H1 (cell line): ENCODE measurements around the gene ABCC10. TPM values are rescaled to one million over a fixed set of nuclear protein-coding genes. Genes with fewer than 3 reads are reported as not detected.

Source experiments
- CTCF ChIA-PET: fragments of 300-600 bp; sonication (Branson Sonifier 250); formaldehyde crosslinking; loops from one replicate; lab custom pipeline; 2021; ENCODE audit not compliant: partially characterized antibody; lab: Charles Lee
- POLR2A ChIA-PET: fragments of 300-600 bp; sonication (Branson Sonifier 250); formaldehyde crosslinking; loops from one replicate; lab custom pipeline; 2021; ENCODE audit warnings: inconsistent platforms; ENCODE audit not compliant: partially characterized antibody; lab: Charles Lee
- DNase-seq, 2 experiments: peaks; one replicate each; pipeline versions ENCODE4 v3.0.0 to v3.0.0-alpha.2; 2010 to 2022; ENCODE audit warnings: low spot score in 2 of 2, low read depth in 1 of 2, mixed read lengths in 1 of 2
- FAIRE-seq: peaks from 2 replicates; lab custom pipeline; 2011; peaks lifted over from hg19 to GRCh38; lab: Jason Lieb, UNC
- H2AFZ ChIP-seq: 2 replicates; pipeline ENCODE4 v1.8.1; 2012; ENCODE audit warnings: low read length, inconsistent platforms
- H2AK5ac ChIP-seq: 2 replicates; pipeline ENCODE4 v1.6.1; 2013; ENCODE audit warnings: low read depth, low read length
- H2BK120ac ChIP-seq: replicated peaks from 2 replicates; pipeline ENCODE3; 2013; ENCODE audit warnings: low read depth, low read length, inconsistent platforms
- H2BK12ac ChIP-seq: 2 replicates; pipeline ENCODE4 v1.6.1; 2013; ENCODE audit warnings: low read depth, low read length
- H2BK15ac ChIP-seq: 2 replicates; pipeline ENCODE4 v1.6.1; 2013; ENCODE audit warnings: low read length
- H2BK20ac ChIP-seq: 2 replicates; pipeline ENCODE4 v1.6.1; 2013; ENCODE audit warnings: low read length
- H2BK5ac ChIP-seq: 2 replicates; pipeline ENCODE4 v1.6.1; 2013; ENCODE audit warnings: low read depth, low read length
- H3K14ac ChIP-seq: 2 replicates; pipeline ENCODE4 v1.6.1; 2013; ENCODE audit warnings: inconsistent platforms; ENCODE audit not compliant: insufficient read length
- H3K18ac ChIP-seq: 2 replicates; pipeline ENCODE4 v1.6.1; 2013; ENCODE audit warnings: low read length; ENCODE audit errors: extremely low read depth
- H3K23ac ChIP-seq: 2 replicates; pipeline ENCODE4 v1.6.1; 2013; ENCODE audit warnings: inconsistent platforms; ENCODE audit not compliant: insufficient read length
- H3K23me2 ChIP-seq: 2 replicates; pipeline ENCODE4 v1.6.1; 2013; ENCODE audit warnings: low read depth, low read length
- H3K27ac ChIP-seq: 2 replicates; pipeline ENCODE4 v1.6.1; 2011; ENCODE audit warnings: low read depth, low read length, inconsistent platforms
- H3K27me3 ChIP-seq, 4 experiments: replicated peaks in 1 of 4; 1 replicate in 1 of 4; 2 replicates in 3 of 4; pipeline versions ENCODE4 v1.6.1 to v1.8.1; 2011 to 2013; ENCODE audit warnings: low read length in 3 of 4, mild to moderate bottlenecking in 3 of 4, inconsistent platforms in 2 of 4, mixed read lengths in 2 of 4, moderate library complexity in 1 of 4; ENCODE audit not compliant: control insufficient read depth in 3 of 4, insufficient read depth in 3 of 4; ENCODE audit errors: extremely low read depth in 1 of 4
- H3K36me3 ChIP-seq, 4 experiments: 2 replicates each; pipeline versions ENCODE4 v1.6.1 to v1.8.1; 2011 to 2013; ENCODE audit warnings: mild to moderate bottlenecking in 4 of 4, low read length in 3 of 4, moderate library complexity in 2 of 4, control low read depth in 1 of 4, inconsistent platforms in 1 of 4; ENCODE audit not compliant: insufficient read depth in 4 of 4, control insufficient read depth in 2 of 4
- H3K4ac ChIP-seq: replicated peaks from 2 replicates; pipeline ENCODE3; 2013; ENCODE audit warnings: low read length, low read depth, mixed read lengths, inconsistent platforms; ENCODE audit not compliant: insufficient read length
- H3K4me1 ChIP-seq, 4 experiments: replicated peaks in 1 of 4; 1 replicate in 1 of 4; 2 replicates in 3 of 4; pipeline versions ENCODE4 v1.6.1 to v1.8.1; 2011 to 2013; ENCODE audit warnings: low read length in 3 of 4, inconsistent platforms in 2 of 4, mixed read lengths in 1 of 4; ENCODE audit not compliant: insufficient read depth in 4 of 4, control insufficient read depth in 3 of 4
- H3K4me2 ChIP-seq, 2 experiments: 2 replicates each; pipeline versions ENCODE4 v1.6.1 to v1.8.1; 2011 to 2013; ENCODE audit warnings: low read depth in 2 of 2, low read length in 2 of 2, control low read depth in 1 of 2, inconsistent platforms in 1 of 2, mild to moderate bottlenecking in 1 of 2; ENCODE audit not compliant: insufficient read depth in 1 of 2
- H3K4me3 ChIP-seq, 4 experiments: fragments of 200-600, 300-600 bp in 1 of 4; sonication (generic), shearing (Covaris generic), sonication (Bioruptor Twin) in 1 of 4; 2 replicates each; pipeline versions ENCODE4 v1.5.1 to v1.8.1; 2011 to 2016; ENCODE audit warnings: low read length in 4 of 4, low read depth in 3 of 4, control low read depth in 2 of 4, inconsistent platforms in 2 of 4, mild to moderate bottlenecking in 2 of 4, mixed read lengths in 1 of 4, moderate library complexity in 1 of 4; ENCODE audit not compliant: insufficient read depth in 2 of 4; ENCODE audit errors: extremely low read depth in 1 of 4
- H3K56ac ChIP-seq: replicated peaks from 2 replicates; pipeline ENCODE3; 2013; ENCODE audit warnings: low read depth, mild to moderate bottlenecking, mixed read lengths, low read length, inconsistent platforms; ENCODE audit not compliant: insufficient read length
- H3K79me1 ChIP-seq: 2 replicates; pipeline ENCODE4 v1.6.1; 2013; ENCODE audit warnings: low read depth, low read length, control low read depth
- H3K79me2 ChIP-seq, 2 experiments: 2 replicates each; pipeline versions ENCODE4 v1.6.1 to v1.8.1; 2012 to 2013; ENCODE audit warnings: low read length in 2 of 2, mild to moderate bottlenecking in 2 of 2, inconsistent platforms in 1 of 2; ENCODE audit not compliant: insufficient read depth in 2 of 2, control insufficient read depth in 1 of 2
- H3K9ac ChIP-seq, 4 experiments: replicated peaks in 1 of 4; 1 replicate in 1 of 4; 2 replicates in 3 of 4; pipeline versions ENCODE4 v1.6.1 to v1.8.1; 2011 to 2013; ENCODE audit warnings: low read depth in 3 of 4, low read length in 3 of 4, control low read depth in 2 of 4, mild to moderate bottlenecking in 2 of 4, moderate library complexity in 2 of 4, inconsistent platforms in 1 of 4; ENCODE audit errors: extremely low read depth in 1 of 4
- H3K9me3 ChIP-seq, 2 experiments: 2 replicates each; pipeline versions ENCODE4 v1.6.1 to v1.8.1; 2012 to 2013; ENCODE audit warnings: mild to moderate bottlenecking in 2 of 2, moderate library complexity in 2 of 2, control low read depth in 1 of 2, inconsistent platforms in 1 of 2, low read depth in 1 of 2, low read length in 1 of 2, mixed read lengths in 1 of 2; ENCODE audit not compliant: insufficient read depth in 2 of 2
- H4K20me1 ChIP-seq, 2 experiments: replicated peaks in 1 of 2; 2 replicates each; pipeline versions ENCODE3 to v1.8.1; 2011 to 2013; ENCODE audit warnings: inconsistent platforms in 2 of 2, low read length in 2 of 2, mild to moderate bottlenecking in 1 of 2; ENCODE audit not compliant: insufficient read depth in 2 of 2, control insufficient read depth in 1 of 2
- H4K5ac ChIP-seq: 2 replicates; pipeline ENCODE4 v1.6.1; 2013; ENCODE audit warnings: low read length, low read depth, mixed read lengths, inconsistent platforms; ENCODE audit not compliant: insufficient read length
- H4K8ac ChIP-seq: 2 replicates; pipeline ENCODE4 v1.8.0; 2013; ENCODE audit warnings: mild to moderate bottlenecking, moderate library complexity, low read length, inconsistent platforms; ENCODE audit not compliant: insufficient read depth; ENCODE audit errors: extremely low read depth
- H4K91ac ChIP-seq: replicated peaks from 2 replicates; pipeline ENCODE3; 2013; ENCODE audit warnings: low read length, mixed read lengths, inconsistent platforms; ENCODE audit not compliant: insufficient read length
- ASH2L ChIP-seq: fragments of 200-600, 300-600 bp; sonication (generic); IDR thresholded peaks from one replicate; pipeline ENCODE4 v1.7.1; 2017; ENCODE audit warnings: low read length
- POLR2AphosphoS5 ChIP-seq: IDR thresholded peaks from 2 replicates; pipeline ENCODE4 v1.6.1; 2011; ENCODE audit warnings: low read depth, low read length
- RAD21 ChIP-seq, 2 experiments: IDR thresholded peaks in 1 of 2; conservative IDR thresholded peaks in 1 of 2; 2 replicates each; pipeline ENCODE4 v1.6.1; 2011; ENCODE audit warnings: low read depth in 2 of 2, low read length in 2 of 2, improper control_type of control experiment in 1 of 2, inconsistent platforms in 1 of 2, mild to moderate bottlenecking in 1 of 2, moderate library complexity in 1 of 2
- SP1 ChIP-seq: IDR thresholded peaks from 2 replicates; pipeline ENCODE4 v1.6.1; 2011; ENCODE audit warnings: low read depth, low read length
- ZNF274 ChIP-seq: IDR thresholded peaks from 2 replicates; pipeline ENCODE4 v1.7.0; 2012; ENCODE audit warnings: low read length, borderline replicate concordance; ENCODE audit errors: extremely low read depth
- WGBS, 2 experiments: shearing (Covaris generic) in 1 of 2; methylation state at CpG; one replicate each; pipeline versions ENCODE4 v1.1.6 to v1.1.7; 2013 to 2015; ENCODE audit warnings: low lambda C conversion rate in 2 of 2, mixed read lengths in 2 of 2, inconsistent platforms in 1 of 2, low coverage in 1 of 2, missing lambda C conversion rate in 1 of 2; ENCODE audit not compliant: insufficient replicate concordance in 2 of 2, insufficient coverage in 1 of 2, insufficient read length in 1 of 2; ENCODE audit errors: extremely low coverage in 1 of 2, missing lambda C conversion rate in 1 of 2; 5-methylcytosine and 5-hydroxymethylcytosine counted together
- polyA plus RNA-seq, 7 experiments: library from polyadenylated mRNA; depleted of rRNA in 3 of 7; stranded (reverse) in 5 of 7; unstranded in 2 of 7; fragments of >200 nt in 5 of 7; fragments of 200-250 nt in 2 of 7; gene quantifications; 1 replicate in 5 of 7; 2 replicates in 1 of 7; 4 replicates in 1 of 7; pipeline versions ENCODE4 v1.2.1 to v1.2.3, GENCODE V29; 2011 to 2013; ENCODE audit warnings: missing spikeins in 2 of 7, mixed read lengths in 2 of 7
- total RNA-seq: library from RNA; stranded (reverse); fragmentation: NEBNext Ultra II Directional; extraction: Animal tissue kit (Norgen Biotek cat#: 25700); gene quantifications from 2 replicates; pipeline ENCODE4 v1.2.1, GENCODE V29; 2021

The ABCC10 gene
- total and polyA plus RNA-seq, 2 of the 8 experiments (the other 6 are each of a cell fraction or from before 2014, with no cell fraction given): 15.5 to 24.6 TPM

- 0 out of 2 replicates have a peak overlapping the region, but pooled peaks have one; percentile 49 for H2AFZ ChIP-seq
These were observed 35.8 kb upstream of the ABCC10 start for GRCh38 chr6:43391440-43392031.

More at GRCh38 chr6:43391440-43392031, 35.8 kb upstream of the ABCC10 start:
- H3K56ac ChIP-seq: no peak overlapping the region
- no peaks in the 10 kb centered on the region for H3K79me2 ChIP-seq
- no peak overlapping the region for H3K9ac ChIP-seq
- WGBS, 2 experiments: 83% methylated on average over 13 of the region's 13 CpGs; no CpG with 5 or more reads in 1 of the 2 experiments
- no peak overlapping the region; the same call in none of the 2 replicates for H4K8ac ChIP-seq
- H3K79me1 ChIP-seq: no peaks in the 10 kb centered on the region
- no peak overlapping the region for H2BK20ac ChIP-seq
- no peaks in the 10 kb centered on the region for H3K36me3 ChIP-seq
- no peak overlapping the region for H2AK5ac ChIP-seq
- no peak overlapping the region for H2BK12ac ChIP-seq
- no peak overlapping the region for H2BK120ac ChIP-seq
- H3K27ac ChIP-seq: no peak overlapping the region
- H3K14ac ChIP-seq: no peak overlapping the region
- no peak overlapping the region for H3K4me2 ChIP-seq
- H4K5ac ChIP-seq: no peak overlapping the region
- H4K20me1 ChIP-seq: no peaks in the 10 kb centered on the region
- CTCF ChIA-PET: interaction anchor here (0.7 to 1.7 kb wide), 5 partner anchors 15 to 103 kb away, joined by 3 to 6 read pairs (median 3); no protein-coding TSS in a partner anchor
- no peaks in the 10 kb centered on the region; a peak in 2 of 7 replicates for H3K4me1 ChIP-seq
- no peaks in the 10 kb centered on the region for H3K23me2 ChIP-seq
- TF ChIP-seq POLR2AphosphoS5: no peak
- no peak for TF ChIP-seq SP1
- no peak for TF ChIP-seq ASH2L
- no peak for TF ChIP-seq ZNF274
- no peak for TF ChIP-seq RAD21 (IDR thresholded peaks at IDR 0.05 in 1 of 2, conservative IDR thresholded peaks at IDR 0.05 in 1 of 2; ENCODE audit: low read depth in 2 of 2, low read length in 2 of 2)
- POLR2A ChIA-PET: no interaction called here
- H4K91ac ChIP-seq: no peak overlapping the region
- no peak overlapping the region for H2BK5ac ChIP-seq
- H3K27me3 ChIP-seq: no peaks in the 10 kb centered on the region; a peak in 2 of 7 replicates
- H3K9me3 ChIP-seq: no peaks in the 10 kb centered on the region
- H3K18ac ChIP-seq: no peak overlapping the region
- DNase-seq (no peak), FAIRE-seq (no peak)
- no peak overlapping the region for H3K23ac ChIP-seq
- no peak overlapping the region for H3K4me3 ChIP-seq
- H3K4ac ChIP-seq: no peak overlapping the region
- no peak overlapping the region for H2BK15ac ChIP-seq
